ENCODE results near the gene DNAJC13. TPM values are rescaled to one million over a fixed set of nuclear protein-coding genes. Genes with fewer than 3 reads are reported as not detected.

The DNAJC13 gene
- total RNA-seq, 2 experiments from 2014 or later = 39.5 to 41.0 TPM

- POLR2A ChIA-PET = no interaction called here
- CTCF ChIA-PET = no interaction called here
Measured at GRCh38 chr3:132456136-132456535, 38.8 kb downstream of the DNAJC13 start.

GRCh38 chr3:132456571-132456970 lies 39.3 kb downstream of the DNAJC13 start:
- ChIA-PET POLR2A (no interaction called here), CTCF (no interaction called here)

- POLR2A ChIA-PET = no interaction called here
- CTCF ChIA-PET = no interaction called here
Measured at GRCh38 chr3:132457286-132457685, 40.0 kb downstream of the DNAJC13 start.

- ChIA-PET POLR2A (no interaction called here), CTCF (interaction anchor here (0.7 kb wide), 1 partner anchor 202 kb away, joined by 3 read pairs; no protein-coding TSS in a partner anchor)
Measured at GRCh38 chr3:132459551-132459950, 42.2 kb downstream of the DNAJC13 start.

GRCh38 chr3:132461544-132461943 lies 44.2 kb downstream of the DNAJC13 start:
- POLR2A ChIA-PET = no interaction called here
- CTCF ChIA-PET = interaction anchor here (1.1 kb wide), 1 partner anchor 110 kb away, joined by 3 read pairs; no protein-coding TSS in a partner anchor

- ChIA-PET POLR2A (no interaction called here), CTCF (no interaction called here)
Measured at GRCh38 chr3:132464066-132464465, 46.8 kb downstream of the DNAJC13 start.

GRCh38 chr3:132469326-132469725 lies 52.0 kb downstream of the DNAJC13 start:
- CTCF ChIA-PET = no interaction called here
- POLR2A ChIA-PET = no interaction called here

GRCh38 chr3:132486099-132486498 lies 68.8 kb downstream of the DNAJC13 start:
- POLR2A ChIA-PET = no interaction called here
- CTCF ChIA-PET = no interaction called here

- POLR2A ChIA-PET = interaction anchor here (0.6 kb wide), 1 partner anchor 30 kb away, joined by 8 read pairs; no protein-coding TSS in a partner anchor
- CTCF ChIA-PET = interaction anchor here (1.2 kb wide), 1 partner anchor 175 kb away, joined by 3 read pairs; no protein-coding TSS in a partner anchor
Measured at GRCh38 chr3:132488151-132488550, 70.8 kb downstream of the DNAJC13 start.

- POLR2A ChIA-PET = no interaction called here
- CTCF ChIA-PET = no interaction called here
Measured at GRCh38 chr3:132499071-132499470, 81.8 kb downstream of the DNAJC13 start.

- POLR2A ChIA-PET = no interaction called here
Measured at GRCh38 chr3:132503559-132503958, 86.3 kb downstream of the DNAJC13 start.

GRCh38 chr3:132504375-132504933 lies 87.2 kb downstream of the DNAJC13 start:
- ChIA-PET POLR2A (no interaction called here), CTCF (no interaction called here)

More at GRCh38 chr3:132503559-132503958, 86.3 kb downstream of the DNAJC13 start:
- CTCF ChIA-PET = no interaction called here

- ChIA-PET POLR2A (no interaction called here), CTCF (no interaction called here)
Measured at GRCh38 chr3:132507657-132508056, 90.4 kb downstream of the DNAJC13 start.

GRCh38 chr3:132509096-132509495 lies 91.8 kb downstream of the DNAJC13 start:
- ChIA-PET POLR2A (no interaction called here), CTCF (no interaction called here)

GRCh38 chr3:132509506-132509905 lies 92.2 kb downstream of the DNAJC13 start:
- CTCF ChIA-PET = no interaction called here

GRCh38 chr3:132513057-132513456 lies 95.8 kb downstream of the DNAJC13 start:
- CTCF ChIA-PET = no interaction called here
- POLR2A ChIA-PET = no interaction called here

More at GRCh38 chr3:132509506-132509905, 92.2 kb downstream of the DNAJC13 start:
- POLR2A ChIA-PET = no interaction called here

- ChIA-PET POLR2A (no interaction called here), CTCF (no interaction called here)
Measured at GRCh38 chr3:132517311-132517710, 100.0 kb downstream of the DNAJC13 start.

- CTCF ChIA-PET = interaction anchor here (1.0 kb wide), 1 partner anchor 112 kb away, joined by 3 read pairs; no protein-coding TSS in a partner anchor
- POLR2A ChIA-PET = no interaction called here
Measured at GRCh38 chr3:132519914-132520313, 102.6 kb downstream of the DNAJC13 start.

GRCh38 chr3:132521901-132522300 lies 104.6 kb downstream of the DNAJC13 start:
- ChIA-PET POLR2A (no interaction called here), CTCF (no interaction called here)

GRCh38 chr3:132522353-132522752 lies 105.1 kb downstream of the DNAJC13 start:
- ChIA-PET POLR2A (no interaction called here), CTCF (no interaction called here)

- CTCF ChIA-PET = no interaction called here
- POLR2A ChIA-PET = no interaction called here
Measured at GRCh38 chr3:132530624-132531023, 113.3 kb downstream of the DNAJC13 start.
